GM12865 (cell line): ENCODE data around the gene LCE1A.

Experiments
- DNase-seq: peaks from one replicate; pipeline ENCODE4 v3.0.0; 2010; ENCODE audit warnings: low read depth
- H3K4me3 ChIP-seq: 2 replicates; pipeline ENCODE4 v1.5.1; 2011; ENCODE audit warnings: mild to moderate bottlenecking, low read depth, low read length, control low read depth
- CTCF ChIP-seq: IDR thresholded peaks from 2 replicates; pipeline ENCODE4 v1.5.1; 2011; ENCODE audit warnings: low read length, control low read depth, low read depth, inconsistent platforms; ENCODE audit not compliant: insufficient read depth; ENCODE audit errors: missing control alignments

Gene LCE1A

GRCh38 chr1:152864443-152864842 is 37.2 kb downstream of the LCE1A start:
- no peak overlapping the region for H3K4me3 ChIP-seq
- TF ChIP-seq CTCF = no peak
- no peak for DNase-seq

- no peak for DNase-seq
- H3K4me3 ChIP-seq = no peak overlapping the region
- TF ChIP-seq CTCF = no peak
Observed at GRCh38 chr1:152866321-152866720, 39.0 kb downstream of the LCE1A start.

GRCh38 chr1:152869808-152870419 is 42.6 kb downstream of the LCE1A start:
- TF ChIP-seq CTCF = peak; percentile 80
- peak; percentile 84 for DNase-seq

DNA sequence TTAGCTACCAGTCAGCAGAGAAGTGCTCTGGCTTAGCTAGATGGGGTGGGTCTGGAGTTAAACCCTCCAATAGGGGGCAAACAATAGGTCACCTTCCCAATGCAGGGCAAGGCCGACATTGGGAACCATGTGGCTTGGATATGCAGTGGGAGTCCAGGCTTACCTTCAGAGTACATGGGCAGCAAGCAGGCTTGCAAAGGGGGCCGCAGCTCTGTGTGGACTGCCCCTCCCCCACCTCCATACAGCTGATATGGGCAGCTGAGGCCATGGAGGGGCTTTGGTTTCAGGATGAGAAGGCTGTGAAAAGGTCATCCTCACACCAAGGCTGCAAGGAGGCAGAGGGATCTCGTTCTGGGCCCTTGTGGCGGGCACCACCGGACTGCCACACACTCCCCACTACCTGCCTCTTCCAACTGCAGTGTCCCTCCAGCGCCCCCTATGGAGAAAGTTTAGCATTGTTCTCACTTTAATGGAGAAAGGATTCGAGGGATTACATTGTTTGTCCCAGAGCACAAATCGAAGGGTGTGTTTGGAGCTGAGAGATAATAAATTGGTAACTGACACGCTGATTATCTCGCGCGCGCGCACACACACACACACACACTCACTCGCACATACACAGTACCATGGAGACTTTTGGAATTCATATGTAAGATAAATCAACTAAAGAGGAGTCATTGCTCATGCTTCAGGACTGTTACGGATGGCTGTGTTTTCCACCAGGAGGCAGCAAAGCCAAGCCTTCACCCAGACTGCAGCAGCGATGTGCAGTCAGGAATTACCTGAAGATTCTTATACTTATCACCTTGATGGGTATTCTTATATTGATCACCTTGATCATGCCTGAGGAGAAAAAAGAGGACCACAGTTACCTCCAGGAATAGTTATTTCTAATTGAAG is 43.8 kb downstream of the LCE1A start:
- peak; percentile 36 for TF ChIP-seq CTCF
- no peak overlapping the region for H3K4me3 ChIP-seq
- peak; percentile 48 for DNase-seq

More at GRCh38 chr1:152869808-152870419, 42.6 kb downstream of the LCE1A start:
- no peak overlapping the region for H3K4me3 ChIP-seq

- H3K4me3 ChIP-seq = peak overlapping the region; percentile 25
- peak; percentile 60 for DNase-seq
- TF ChIP-seq CTCF = no peak
Observed at GRCh38 chr1:152871731-152872126, 44.5 kb downstream of the LCE1A start.

- H3K4me3 ChIP-seq = no peak overlapping the region
- TF ChIP-seq CTCF = no peak
- DNase-seq = no peak
Observed at GRCh38 chr1:152873495-152873894, 46.2 kb downstream of the LCE1A start.

DNA sequence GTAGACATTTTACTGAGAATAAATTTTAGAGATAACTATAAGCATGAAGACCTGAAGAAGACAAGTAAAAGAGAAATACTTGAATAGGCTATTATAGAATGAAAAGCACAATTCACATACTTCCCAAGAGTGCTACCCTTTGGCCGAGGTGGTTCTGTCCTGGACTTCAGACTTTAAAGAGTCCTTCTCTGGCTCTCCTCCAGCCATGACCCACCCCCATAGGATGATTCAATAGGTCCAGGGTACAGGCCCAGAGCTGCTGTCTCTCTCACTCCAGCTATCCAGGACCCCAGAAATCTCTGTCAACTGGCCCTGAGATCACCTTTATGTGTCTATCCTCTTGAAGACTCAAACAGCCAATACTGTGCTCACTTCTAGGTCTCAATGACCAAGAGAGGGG is 49.6 kb downstream of the LCE1A start:
- no peak overlapping the region for H3K4me3 ChIP-seq
- no peak for DNase-seq
- TF ChIP-seq CTCF = no peak
